ENCODE results near the gene VANGL2. TPM values are rescaled to one million over a fixed set of nuclear protein-coding genes. Genes with fewer than 3 reads are reported as not detected.

VANGL2 gene
- total RNA-seq, 2 donors from 2014 or later, result 3.9 to 10.3 TPM

DNA sequence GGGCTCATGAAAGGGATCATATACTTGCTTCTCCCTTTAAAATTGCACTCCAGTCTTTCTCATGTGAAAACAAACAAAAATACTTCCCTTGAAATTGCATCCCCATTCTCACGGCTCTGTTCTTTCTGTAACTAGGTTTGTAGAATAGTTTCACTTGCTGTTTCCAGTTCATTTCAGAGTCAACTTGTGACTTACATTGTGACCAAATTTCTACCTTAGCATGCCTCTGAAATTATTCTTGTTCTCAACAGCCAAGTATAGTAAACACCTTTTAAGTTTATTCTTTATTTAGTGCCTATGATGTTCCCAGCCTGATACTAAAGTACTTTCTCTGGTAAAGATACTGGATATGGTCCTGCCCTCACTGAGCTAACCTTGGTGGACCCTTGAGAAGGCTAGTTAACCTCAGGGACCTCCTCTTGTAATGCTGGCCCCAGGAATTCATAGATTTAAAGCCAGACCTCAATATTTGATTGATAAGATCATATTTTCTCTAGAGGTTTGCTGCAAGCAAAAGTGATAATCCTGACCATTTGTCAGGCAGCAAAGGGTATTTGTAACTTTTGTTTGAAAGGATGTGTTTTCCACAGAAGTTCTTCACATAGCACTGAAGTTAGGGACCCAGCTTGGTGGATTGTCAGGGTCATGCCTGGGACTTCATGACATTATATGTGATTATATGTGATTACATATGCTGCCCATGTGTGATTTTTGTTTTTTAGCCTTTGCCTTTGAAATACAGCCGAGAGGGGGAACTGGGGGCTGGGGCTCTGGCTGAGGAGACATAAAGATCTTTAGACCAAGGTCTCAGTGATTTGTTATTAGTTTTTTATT is 29.6 kb downstream of the VANGL2 start:
- H3K36me3 ChIP-seq, result no peaks in the 10 kb centered on the region
- no peaks in the 10 kb centered on the region for H3K27me3 ChIP-seq
- intact Hi-C loops (cut with DNase I), result loop anchor here (2.0 kb wide), 1 partner anchor 177 kb away; no protein-coding TSS in a partner anchor
- H3K27ac ChIP-seq, result peak overlapping the region; percentile 74
- TF ChIP-seq, protein P1, sequence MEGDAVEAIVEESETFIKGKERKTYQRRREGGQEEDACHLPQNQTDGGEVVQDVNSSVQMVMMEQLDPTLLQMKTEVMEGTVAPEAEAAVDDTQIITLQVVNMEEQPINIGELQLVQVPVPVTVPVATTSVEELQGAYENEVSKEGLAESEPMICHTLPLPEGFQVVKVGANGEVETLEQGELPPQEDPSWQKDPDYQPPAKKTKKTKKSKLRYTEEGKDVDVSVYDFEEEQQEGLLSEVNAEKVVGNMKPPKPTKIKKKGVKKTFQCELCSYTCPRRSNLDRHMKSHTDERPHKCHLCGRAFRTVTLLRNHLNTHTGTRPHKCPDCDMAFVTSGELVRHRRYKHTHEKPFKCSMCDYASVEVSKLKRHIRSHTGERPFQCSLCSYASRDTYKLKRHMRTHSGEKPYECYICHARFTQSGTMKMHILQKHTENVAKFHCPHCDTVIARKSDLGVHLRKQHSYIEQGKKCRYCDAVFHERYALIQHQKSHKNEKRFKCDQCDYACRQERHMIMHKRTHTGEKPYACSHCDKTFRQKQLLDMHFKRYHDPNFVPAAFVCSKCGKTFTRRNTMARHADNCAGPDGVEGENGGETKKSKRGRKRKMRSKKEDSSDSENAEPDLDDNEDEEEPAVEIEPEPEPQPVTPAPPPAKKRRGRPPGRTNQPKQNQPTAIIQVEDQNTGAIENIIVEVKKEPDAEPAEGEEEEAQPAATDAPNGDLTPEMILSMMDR (IDR thresholded peaks at IDR 0.05), result no peak
- peak overlapping the region in 1 of 2 donors; percentile 1 for H3K9ac ChIP-seq (ENCODE audit: low read depth in 2 of 2, low read length in 2 of 2)
- H3K9me3 ChIP-seq, result no peaks in the 10 kb centered on the region
- peaks cover 4% of the 10 kb centered on the region for H3K4me1 ChIP-seq
- no peak overlapping the region for H3K4me3 ChIP-seq
- DNase-seq, result no peak

DNA sequence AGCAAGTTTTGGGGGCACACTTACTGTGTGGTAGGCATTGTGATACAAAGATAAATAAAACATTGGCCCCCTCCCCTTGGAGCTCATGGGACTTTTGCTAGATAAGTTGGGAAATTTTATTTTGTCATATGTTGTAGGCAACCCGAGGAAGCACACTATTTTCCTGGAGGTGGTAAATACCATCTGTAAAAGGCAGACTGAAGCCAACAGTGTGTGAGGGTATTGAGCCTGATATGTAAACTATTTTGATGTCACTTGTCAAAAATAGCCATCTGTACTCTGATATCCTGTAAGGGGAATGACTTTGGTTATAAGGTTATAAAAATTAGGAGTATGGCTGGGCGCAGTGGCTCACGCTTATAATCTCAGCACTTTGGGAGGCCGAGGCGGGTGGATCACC is 30.6 kb downstream of the VANGL2 start:
- intact Hi-C loops (cut with DNase I), result loop anchor here (2.0 kb wide), 1 partner anchor 176 kb away; no protein-coding TSS in a partner anchor
- Histone ChIP-seq H3K4me3 (no peak overlapping the region), H3K9ac (ENCODE audit: low read depth in 2 of 2, low read length in 2 of 2) (no peak overlapping the region), H3K27ac (no peak overlapping the region), H3K9me3 (no peaks in the 10 kb centered on the region), H3K4me1 (peaks cover 4% of the 10 kb centered on the region), H3K36me3 (no peaks in the 10 kb centered on the region), H3K27me3 (no peaks in the 10 kb centered on the region)
- TF ChIP-seq, protein P1 (IDR thresholded peaks at IDR 0.05), result no peak
- no peak for DNase-seq

DNA sequence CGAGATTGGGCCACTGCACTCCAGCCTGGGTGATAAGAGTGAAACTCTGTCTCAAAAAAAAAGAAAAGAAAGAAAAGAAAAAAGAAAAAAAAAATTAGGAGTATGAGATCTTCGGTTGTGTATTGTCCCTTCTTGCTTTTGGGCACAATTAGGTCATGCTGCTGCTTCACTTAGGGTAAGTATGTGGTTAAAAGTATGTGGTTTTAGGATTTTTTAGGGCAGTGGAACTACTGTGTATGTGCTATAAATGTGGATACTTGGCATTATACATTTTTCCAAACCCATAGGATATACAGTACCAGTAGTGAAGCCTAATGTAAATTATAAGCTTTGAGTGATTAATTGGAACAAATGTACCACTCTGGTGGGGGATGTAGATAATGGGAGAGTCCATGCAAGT is 31.2 kb downstream of the VANGL2 start:
- no peaks in the 10 kb centered on the region for H3K27me3 ChIP-seq
- H3K9me3 ChIP-seq, result no peaks in the 10 kb centered on the region
- peaks cover 4% of the 10 kb centered on the region for H3K4me1 ChIP-seq
- TF ChIP-seq, protein P1 (IDR thresholded peaks at IDR 0.05), result no peak
- no peaks in the 10 kb centered on the region for H3K36me3 ChIP-seq
- intact Hi-C loops (cut with DNase I), result loop anchor here (2.0 kb wide), 1 partner anchor 175 kb away; no protein-coding TSS in a partner anchor
- DNase-seq, result no peak
- H3K27ac ChIP-seq, result no peak overlapping the region
- H3K4me3 ChIP-seq, result no peak overlapping the region
- H3K9ac ChIP-seq (ENCODE audit: low read depth in 2 of 2, low read length in 2 of 2), result no peak overlapping the region

DNA sequence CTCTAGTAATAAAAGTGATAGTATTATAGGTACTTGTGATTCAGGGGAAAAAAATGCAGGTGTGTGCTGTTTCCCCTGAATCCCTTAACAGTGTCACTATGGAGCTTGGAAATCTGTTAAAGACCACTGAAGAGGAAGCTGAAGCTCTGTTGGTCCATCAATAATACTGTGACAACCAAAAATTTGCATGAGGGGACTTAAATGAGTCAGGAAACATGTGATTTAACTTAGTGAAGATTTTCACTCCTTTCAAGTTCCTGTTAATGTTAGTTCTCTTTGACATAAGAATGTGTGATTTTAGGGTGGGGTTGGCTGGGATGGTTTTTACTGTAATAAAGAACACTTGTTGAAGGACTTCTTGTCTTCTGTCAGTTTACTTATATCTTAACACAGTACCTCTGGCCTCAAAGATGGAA is 32.0 kb downstream of the VANGL2 start:
- H3K27ac ChIP-seq, result no peak overlapping the region
- no peak for DNase-seq
- H3K4me3 ChIP-seq, result no peak overlapping the region
- H3K4me1 ChIP-seq, result peaks cover 4% of the 10 kb centered on the region
- TF ChIP-seq, protein P1 (IDR thresholded peaks at IDR 0.05), result no peak
- H3K27me3 ChIP-seq, result no peaks in the 10 kb centered on the region
- H3K36me3 ChIP-seq, result no peaks in the 10 kb centered on the region
- H3K9me3 ChIP-seq, result no peaks in the 10 kb centered on the region
- intact Hi-C loops (cut with DNase I), result no loop called here
- H3K9ac ChIP-seq (ENCODE audit: low read depth in 2 of 2, low read length in 2 of 2), result no peak overlapping the region

DNA sequence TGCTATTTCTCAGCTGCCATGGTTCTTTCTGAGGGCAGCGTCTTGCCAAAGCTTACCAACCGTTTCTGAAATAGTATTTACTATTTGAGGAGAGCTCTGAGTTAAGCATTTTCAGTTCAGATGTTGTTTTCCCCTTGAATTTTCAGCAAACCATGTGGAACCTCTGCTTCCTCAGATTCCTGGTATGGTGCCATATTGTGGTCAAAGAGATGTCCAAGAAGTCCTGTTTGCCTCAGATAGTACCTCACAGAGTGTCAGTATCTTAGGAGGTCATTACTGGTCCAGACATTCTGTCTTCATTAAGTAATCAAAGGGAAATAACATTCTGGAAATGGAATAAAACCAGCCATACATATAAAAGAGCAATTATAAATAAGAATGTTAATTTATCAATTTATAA is 36.6 kb downstream of the VANGL2 start:
- DNase-seq, result no peak
- Histone ChIP-seq H3K9ac (ENCODE audit: low read depth in 2 of 2, low read length in 2 of 2) (no peak overlapping the region), H3K36me3 (no peaks in the 10 kb centered on the region), H3K9me3 (no peaks in the 10 kb centered on the region), H3K27ac (no peak overlapping the region), H3K27me3 (no peaks in the 10 kb centered on the region), H3K4me1 (peaks cover 3% of the 10 kb centered on the region), H3K4me3 (no peak overlapping the region)
- TF ChIP-seq, protein P1 (IDR thresholded peaks at IDR 0.05), result no peak
- intact Hi-C loops (cut with DNase I), result no loop called here

Data from colonic mucosa (tissue), 4 donors.